Activated CD4-positive, CD25-positive, alpha-beta regulatory T cell treated with anti-CD3 and anti-CD28 coated beads, Interleukin-2, amount 50 U/mL, for 16 hours (primary cell): Measurements from ENCODE around the gene FLT3LG.
"Not testable (repeated sequence)": the region's sequence is repeated elsewhere in the genome, so short reads cannot be mapped to it uniquely, and the experiment has no call there.

ENCODE experiments used
- DNase-seq: peaks from one replicate; pipeline ENCODE4 v3.0.0-alpha.2; 2020; ENCODE audit warnings: low read depth, low spot score

Gene FLT3LG

DNA sequence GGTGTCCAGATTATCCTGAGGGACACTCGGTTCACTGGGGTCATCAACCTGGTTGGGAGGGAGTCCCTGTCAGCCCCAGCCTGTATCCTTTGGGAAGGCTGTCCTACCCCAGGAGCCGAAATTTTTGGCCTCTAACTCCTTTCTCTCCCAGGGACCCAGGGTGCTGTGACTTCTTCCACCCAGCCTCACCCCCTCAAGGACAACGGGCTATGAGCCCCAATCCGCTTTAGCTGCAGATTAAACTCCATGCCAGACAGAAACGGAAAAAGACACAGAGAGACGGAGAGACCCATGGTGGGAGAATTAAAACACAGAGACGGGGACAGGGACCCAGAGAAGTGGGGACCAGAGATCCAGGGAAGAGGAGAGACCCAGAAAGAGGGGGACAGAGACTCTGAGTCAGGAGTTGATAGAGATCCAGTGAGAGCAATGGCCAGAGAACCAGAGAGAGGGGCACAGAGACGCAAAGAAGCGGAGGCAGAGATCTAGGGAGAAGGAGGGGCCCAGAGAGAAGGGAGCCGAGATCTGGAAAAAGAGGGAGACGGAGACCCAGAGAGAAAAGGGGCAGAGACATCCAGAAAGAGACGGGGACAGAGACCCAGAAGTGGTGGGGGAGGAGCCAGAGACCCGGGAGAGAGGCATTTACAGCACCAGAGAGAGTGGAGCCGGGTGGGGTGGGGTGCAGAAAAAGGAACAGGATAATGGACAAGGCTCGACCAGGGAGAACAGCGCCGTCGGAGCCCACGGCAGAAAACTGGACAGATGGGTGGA, 33.4 kb upstream of the FLT3LG start:
- no peak for DNase-seq

DNA sequence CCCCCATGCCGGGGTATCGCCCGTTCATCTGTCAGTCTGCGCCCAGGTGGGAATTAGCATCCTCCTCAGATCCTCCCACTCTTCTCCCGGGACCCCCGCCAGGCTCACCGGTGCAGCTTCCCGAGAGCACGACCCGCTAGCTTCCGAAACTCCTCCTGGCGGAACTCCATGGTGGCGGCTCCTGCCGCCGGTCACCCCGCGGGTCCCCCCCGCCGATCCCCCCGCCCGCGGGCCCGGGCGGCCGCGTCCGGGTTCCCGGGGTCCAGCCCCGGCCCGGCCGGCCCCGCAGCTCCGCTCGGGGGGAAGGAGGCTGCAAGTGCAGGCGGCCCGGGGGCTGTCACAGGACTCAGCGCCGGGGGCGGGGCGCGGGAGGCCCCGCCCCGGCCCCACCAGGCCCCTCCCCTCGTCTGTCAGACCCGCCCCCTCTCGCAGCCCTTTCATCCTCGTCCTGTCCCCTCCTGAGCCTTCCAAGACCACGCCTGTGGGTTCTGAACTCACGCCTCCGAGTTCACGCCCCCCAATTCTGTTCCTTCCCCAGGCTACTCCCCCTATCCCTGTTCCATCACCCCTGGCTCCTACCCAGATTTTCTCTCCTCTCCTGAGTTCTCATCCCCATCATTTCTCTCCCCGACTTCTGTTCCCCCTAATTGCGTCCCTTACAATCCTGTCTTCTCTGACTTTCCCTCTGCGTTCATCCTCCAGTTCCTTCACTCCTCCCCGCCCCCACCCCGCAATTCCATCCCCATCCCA, 32.6 kb upstream of the FLT3LG start, which contains the start of gene SLC17A7:
SLC17A7 (minus strand) TSS at position 318 of the 750 bp plus-strand sequence; CDS start at position 170, 148 bp downstream.
- no peak for DNase-seq

DNA sequence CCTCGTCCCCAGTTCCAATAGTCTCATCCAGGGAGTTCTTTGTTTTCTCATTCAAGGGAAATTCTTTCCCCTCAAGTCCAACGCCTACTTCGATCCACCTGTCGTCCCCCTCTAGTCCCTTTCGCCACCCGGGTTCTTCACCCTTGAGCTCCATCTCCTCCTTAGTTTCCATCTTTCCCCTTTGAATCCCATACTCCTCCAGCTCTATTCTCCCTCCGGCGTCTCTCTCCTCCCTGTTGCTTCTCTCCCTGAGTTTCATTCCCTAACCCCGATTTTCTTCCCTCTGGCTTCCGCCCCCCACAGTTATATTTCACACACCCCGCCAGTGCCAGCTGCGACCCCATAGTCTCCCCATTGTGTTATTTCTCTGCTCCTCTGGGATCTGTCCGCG, 32.1 kb upstream of the FLT3LG start:
- no peak for DNase-seq

DNA sequence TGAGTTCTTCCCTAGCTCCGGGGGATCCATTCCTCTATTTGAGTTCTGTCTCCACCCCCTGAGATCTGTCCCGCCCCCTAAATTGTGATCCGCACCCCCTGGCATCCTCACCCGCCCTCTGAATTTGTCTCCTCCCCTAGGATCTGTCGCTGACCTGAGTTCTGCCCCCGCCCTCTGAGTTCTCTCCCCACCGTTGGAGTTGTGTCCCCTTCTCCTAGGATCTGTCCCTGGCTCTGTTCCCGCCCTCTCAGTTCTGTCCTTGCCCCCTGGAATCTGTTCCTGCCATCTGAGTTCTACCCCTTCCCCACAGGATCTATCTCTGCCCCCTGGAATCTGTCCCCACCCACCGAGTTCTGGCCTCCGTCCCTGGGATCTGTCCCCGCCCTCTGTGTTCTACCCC, 31.7 kb upstream of the FLT3LG start:
- DNase-seq, result no peak

DNA sequence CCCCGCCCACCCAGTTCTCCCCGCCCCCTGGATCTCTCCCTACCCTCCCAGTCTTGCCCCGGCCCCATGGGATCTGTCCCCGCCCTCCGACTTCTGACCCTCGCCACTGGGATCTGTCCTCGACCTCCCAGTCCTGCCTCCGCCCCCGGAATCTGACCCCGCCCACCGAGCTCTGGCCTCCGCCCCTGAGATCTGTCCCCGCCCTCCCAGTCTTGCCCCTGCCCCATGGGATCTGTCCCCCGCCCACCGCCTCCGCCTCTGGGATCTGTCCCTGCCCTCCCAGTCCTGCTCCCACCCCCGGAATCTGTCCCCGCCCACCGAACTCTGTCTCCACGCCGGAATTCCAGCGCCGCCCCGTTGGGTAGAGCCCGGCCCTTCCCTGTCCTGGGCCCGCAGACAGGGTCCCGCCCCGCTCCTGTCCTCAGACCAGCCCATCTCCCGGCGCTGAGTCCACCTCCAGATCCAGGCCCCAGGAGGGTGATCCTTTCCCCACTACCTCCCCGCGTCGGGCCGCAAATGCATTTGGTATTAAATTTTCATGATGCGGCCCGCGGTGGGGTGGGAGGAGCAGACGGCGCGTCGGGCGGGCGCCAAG, 31.1 kb upstream of the FLT3LG start:
- DNase-seq, result no peak

DNA sequence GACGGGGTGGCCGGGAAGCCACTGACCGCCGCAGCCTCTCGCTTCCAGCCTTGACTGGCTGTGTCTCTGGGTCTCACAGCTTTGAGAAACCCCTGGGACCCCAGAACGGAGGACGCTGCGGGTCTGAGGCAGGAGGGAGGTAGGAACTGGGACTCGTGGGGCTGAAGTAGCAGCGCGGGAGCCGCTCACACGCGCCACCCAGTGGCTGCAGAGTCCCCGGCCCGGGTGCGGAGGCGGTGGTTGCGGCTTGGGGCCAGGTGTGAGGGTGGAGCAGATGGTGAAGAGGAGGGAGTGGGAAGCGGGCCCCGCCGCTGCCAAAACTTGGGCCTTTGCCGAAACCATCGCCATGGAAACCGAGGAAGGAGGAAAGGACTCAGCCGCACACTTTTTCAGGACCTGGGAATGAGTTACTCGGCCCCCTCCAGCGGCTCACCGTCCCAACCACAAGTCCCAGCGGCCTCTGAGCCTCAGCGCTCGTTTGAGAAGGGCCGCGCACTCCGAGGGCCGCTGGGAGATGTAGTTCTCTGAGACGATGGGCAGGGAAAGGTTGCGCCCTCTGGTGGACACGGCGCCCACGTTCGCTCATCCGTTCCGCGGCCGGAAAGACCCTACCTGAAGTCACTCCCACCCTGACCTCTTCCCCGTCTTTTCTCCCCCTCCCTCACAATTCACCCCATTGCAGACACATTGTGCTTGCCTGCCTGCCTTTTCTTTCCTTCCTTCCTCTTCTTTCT, 30.5 kb upstream of the FLT3LG start:
- DNase-seq, result peak; percentile 84

DNA sequence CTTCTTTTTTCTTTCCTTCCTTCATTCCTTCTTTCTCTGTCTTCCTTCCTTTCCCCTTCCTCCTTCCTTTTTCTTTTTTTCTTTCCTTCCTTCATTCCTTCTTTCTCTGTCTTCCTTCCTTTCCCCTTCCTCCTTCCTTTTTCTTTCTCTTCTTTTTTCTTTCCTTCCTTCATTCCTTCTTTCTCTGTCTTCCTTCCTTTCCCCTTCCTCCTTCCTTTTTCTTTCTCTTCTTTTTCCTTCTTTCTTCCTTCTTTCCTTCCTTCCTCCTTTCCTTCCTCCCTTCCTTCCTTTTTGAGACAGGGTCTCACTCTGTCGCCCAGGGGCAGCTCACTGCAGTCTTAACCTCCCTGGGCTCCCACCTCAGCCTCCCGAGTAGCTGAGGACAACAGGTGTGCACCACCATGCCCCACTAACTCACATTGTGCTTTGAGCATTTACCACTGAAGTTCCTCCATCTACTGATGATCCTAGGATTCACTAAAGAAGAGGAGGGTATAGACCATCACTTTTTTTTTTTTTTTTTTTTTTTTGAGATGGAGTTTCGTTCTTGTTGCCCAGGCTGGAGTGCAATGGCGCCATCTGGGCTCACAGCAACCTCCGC, 29.8 kb upstream of the FLT3LG start:
- DNase-seq, result not testable (repeated sequence)

DNA sequence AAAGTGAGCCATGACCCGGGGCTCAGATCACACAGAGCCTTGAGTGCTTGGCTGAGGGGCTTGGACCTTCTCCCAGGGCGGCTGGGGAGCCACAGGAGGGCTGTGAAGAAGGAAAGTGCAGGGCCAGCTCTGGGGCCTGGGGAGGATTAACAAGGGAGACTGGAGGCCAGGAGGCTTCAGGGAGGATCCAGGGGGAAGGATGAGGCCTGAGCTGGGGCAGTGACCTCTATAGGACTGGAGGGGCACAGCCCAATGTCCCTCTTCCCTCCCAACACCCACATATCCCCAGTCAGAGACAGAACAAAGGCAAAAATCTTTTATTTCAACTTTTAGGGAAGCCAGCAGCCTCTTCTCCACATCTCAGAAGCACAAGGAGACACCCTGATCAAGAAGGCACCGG, 28.0 kb upstream of the FLT3LG start:
- no peak for DNase-seq

DNA sequence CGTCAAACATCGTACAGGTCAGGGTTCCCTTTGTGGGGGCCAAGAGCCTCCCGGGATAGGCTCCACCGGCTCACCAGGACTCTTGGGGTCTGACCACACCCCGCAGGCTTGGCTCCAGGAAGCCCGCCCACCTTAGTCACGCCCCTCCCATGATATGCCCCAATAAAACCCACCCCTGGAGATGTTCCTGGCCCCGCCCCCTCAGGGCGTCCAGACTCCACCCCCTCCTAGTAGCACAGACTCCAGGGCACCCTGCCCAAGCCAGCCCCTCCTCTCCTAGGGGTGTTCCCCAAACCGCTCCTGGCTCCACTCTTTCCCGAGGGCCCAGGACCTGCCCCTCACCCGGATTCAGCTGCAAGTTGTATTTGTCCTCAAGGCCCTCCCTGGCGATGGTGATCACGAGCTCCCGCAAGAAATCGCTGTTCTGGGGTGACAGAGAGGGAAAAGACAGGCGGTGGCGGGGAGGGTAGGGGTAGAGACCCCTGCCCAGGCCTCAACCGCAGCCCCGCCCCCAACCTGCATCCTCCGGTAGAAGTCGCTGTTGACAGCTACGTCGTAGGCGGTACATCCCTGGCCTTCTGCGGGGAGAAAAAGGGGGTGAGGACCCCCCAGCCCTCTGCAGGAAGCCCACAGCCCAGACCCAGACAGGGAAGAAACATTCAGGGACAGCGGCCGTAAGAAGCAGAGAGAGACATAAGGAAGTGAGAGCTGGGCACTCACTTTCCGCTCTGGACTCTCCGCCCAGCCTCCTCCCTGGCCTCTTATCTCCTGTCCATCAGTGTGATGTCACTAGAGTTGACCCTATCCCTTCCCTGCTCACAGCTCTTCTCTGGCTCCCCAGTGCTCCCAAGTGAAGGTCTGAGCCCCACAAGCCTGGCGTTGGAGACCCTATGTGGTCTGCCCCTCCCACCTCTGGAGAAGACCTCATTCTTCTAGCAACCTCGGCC, 26.3 kb upstream of the FLT3LG start:
- no peak for DNase-seq

DNA sequence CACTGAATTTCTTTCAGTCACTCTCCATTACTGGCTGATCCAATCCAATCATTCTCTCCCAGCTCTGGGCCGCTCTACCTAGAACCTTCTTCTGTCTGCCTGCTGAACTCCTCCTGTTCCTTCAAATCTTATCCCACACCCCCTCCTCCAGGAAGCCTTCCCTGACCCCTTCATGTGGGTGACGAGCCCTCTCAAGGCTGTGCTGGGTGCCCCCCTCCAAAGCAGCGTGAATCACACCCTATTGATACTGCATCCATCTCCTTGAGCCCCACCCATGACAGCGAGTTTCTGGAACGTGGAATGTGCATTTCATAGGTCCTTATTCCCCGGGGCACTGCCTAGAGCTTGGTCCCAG, 25.6 kb upstream of the FLT3LG start:
- DNase-seq, result no peak

DNA sequence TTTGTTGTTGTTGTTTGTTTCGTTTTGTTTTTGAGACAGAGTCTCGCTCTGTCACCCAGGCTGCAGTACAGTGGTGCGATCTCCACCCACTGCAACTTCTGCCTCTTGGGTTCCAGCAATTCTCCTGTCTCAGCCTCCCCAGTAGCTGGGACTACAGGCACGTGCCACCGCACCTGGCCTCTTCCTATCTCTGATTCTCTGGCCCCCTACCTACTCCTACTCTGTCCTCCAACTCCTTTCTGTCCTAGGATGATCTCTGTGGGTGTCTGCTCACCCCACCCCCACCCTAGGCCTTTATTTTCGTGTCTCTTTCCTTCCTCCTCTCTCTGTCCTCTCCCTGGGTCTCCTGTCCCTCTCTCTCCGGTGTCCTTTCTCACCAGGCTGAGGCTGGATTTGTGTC, 23.6 kb upstream of the FLT3LG start:
- DNase-seq, result no peak

DNA sequence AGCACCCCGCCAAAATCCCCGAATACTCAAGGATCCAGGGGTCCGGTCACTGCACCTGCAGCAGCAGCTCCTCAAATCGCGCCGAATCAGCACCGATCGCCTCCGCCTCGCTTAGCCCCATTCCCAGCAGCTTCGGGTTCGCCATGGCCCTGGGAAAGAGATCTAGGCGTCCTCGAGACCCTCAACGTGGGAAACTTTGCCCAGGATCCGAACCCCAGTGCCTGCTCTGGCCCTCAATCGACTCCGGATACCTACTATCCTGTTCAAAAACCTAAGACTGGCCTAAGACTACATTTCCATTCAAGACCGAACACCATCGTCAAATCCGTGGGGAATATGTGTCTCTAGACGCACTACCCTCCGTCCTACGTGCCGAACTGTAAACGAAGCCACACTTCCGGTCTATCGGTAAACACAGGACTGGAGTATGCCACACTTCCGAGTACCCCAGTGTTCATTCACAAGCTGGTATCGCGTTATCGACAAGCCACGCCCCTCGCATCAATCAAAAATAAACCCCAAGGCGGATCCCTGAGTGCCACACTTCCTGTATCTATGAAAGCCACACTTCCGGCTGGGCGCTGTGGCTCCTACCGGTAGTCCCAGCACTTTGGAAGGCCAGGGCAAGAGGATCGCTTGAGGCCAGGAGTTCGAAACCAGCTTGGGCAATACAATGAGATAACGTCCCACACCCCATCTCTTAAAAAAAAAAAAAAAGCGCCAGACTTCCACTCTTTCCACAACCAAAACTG, 22.4 kb upstream of the FLT3LG start, which contains the start of gene PIH1D1:
PIH1D1 (minus strand) TSS at position 385 of the 752 bp plus-strand sequence; CDS start at position 145, 240 bp downstream.
- peak; percentile 91 for DNase-seq

DNA sequence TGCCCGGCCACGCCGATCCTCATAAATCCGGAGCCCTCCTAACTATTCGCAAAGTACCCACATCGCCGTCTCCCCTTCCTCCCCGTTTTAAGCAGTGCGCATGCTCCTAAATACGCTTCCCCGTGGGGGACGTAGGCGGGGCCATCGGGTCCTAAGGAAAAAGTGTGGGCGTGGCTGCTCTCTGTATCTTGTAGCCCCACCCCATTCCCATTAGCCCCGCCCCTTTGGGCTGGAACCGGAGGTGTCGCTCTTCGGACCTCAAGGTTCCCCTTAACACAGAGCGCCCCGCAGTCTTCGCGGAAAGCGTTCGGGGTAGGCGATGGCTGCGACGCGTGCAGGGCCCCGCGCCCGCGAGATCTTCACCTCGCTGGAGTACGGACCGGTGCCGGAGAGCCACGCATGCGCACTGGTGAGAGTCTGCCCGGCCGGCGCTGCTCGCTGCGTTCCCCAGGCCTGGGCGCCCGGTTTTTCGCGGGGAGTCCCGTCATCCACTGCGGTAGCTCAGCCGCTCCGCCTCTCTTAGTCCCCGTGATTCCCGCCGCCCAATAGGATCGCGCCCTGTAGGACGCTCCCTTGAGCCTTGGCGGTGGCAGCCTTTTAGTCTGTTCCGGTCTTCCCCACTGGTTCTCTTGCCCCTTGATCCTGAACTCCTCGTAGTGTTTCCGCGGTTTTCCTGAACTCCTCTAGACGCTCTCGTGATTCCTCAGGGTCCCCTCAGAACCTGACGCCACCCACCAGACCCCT, 20.8 kb upstream of the FLT3LG start, which contains the start of gene ALDH16A1:
ALDH16A1 (plus strand) TSS at position 213 of the 744 bp plus-strand sequence; CDS start at position 320, 107 bp downstream.
- DNase-seq, result peak; percentile 96

DNA sequence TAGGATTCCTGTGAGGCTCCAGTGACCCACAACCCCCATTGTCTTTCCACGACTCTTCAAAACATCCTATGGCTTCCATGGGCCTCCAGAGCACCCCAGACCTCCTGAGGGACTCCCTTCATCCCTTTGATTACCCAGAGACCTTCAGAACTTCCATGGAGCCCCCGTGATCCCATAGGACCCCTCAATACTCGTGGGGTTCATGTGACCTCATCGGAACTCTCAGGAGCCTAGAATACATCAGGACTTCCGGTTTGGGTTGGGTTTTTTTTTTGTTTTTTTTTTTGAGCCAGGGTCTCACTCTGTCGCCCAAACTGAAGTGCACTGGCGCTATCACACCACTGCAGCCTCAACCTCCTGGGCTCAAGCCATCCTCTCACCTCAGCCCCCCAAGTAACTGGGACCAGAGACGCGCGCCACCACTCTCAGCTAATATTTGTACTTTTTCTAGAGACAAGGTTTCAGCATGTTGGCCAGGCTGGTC, 20.2 kb upstream of the FLT3LG start:
- no peak for DNase-seq

DNA sequence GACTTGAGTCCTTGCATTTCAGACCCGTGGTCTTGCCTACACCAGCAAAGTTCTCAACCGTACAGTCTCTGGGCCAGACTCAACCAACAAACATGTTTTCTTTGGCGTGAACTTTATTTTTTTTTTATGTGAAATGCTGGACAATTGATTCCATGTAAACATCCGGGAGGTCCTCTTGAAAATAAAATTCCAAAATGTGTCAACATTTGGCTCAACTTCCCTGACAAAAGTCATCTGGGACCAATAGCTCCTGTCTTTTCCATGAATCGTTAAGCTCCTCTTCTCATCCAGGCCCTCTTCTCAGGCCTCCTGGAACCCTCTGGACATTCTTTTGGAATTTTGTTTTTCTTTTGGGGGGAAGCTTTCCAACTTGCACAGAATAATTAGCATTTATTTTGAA, 18.2 kb upstream of the FLT3LG start:
- no peak for DNase-seq

DNA sequence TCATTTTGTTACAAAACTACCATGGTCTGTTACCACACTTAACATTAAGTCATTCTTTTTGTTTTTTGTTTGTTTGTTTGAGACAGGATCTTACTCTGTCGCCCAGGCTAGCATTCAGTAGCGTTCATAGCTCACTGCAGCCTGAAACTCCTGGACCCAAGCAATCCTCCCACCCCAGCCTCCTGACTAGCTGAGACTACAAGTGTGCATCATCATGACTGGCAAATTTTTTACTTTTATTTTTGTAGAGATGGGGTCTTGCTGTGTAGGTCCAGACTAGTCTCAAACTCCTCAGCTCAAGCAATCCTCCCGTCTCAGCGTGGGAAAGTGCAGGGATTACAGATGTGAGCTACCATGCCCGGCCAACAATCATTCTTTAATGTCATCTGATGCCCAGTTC, 17.7 kb upstream of the FLT3LG start:
- DNase-seq, result no peak

DNA sequence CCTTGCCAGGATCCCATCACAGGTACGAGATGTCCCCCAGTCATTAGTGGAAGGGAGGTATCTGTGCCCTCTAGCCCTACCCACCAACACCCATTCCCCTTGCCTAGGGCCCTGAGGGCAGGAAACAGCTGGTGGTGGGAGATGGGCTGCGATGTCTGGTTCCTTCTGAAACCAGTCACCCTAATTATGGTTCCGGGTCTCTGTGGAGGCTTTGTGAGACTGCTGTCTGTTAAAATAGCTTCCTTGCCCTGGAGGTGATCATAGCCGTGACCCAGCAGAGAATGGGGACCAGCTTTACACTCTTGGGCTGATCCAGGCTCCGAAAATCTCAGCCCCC, 15.5 kb upstream of the FLT3LG start:
- DNase-seq, result no peak

DNA sequence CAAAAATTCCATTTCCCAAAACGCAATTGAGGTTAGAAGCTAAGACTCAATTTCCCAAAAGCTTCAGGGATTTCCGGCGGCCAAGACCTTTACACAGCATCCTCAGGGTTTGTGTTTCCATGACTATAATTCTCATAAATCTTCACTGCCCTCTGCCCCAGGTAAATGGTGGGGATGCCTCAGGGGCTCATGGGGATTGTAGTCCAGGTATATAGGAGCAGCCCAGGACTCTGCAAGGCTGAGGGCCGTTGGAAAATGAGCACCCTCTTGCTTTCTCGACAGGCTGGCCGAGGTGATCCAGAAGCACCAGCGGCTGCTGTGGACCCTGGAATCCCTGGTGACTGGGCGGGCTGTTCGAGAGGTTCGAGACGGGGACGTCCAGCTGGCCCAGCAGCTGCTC, 14.6 kb upstream of the FLT3LG start:
- DNase-seq, result no peak

DNA sequence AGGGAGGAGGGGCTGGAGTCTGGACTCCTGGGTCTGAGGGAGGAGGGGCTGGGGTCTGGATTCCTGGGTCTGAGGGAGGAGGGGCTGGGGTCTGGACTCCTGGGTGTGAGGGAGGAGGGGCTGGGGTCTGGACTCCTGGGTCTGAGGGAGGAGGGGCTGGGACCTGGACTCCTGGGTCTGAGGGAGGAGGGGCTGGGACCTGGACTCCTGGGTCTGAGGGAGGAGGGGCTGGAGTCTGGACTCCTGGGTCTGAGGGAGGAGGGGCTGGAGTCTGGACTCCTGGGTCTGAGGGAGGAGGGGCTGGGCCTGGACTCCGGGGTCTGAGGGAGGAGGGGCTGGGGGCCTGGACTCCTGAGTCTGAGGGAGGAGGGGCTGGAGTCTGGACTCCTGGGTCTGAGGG, 12.9 kb upstream of the FLT3LG start:
- DNase-seq, result not testable (repeated sequence)
